K562 (cell line): ENCODE results near the gene CCDC192. TPM values are rescaled to one million over a fixed set of nuclear protein-coding genes. Genes with fewer than 3 reads are reported as not detected.

ENCODE experiments used
- HMG20B ChIP-seq: fragments of 250-450 bp; sonication (Bioruptor Pico); IDR thresholded peaks from 2 replicates; pipeline ENCODE4 v1.5.0; 2021; ENCODE audit warnings: mild to moderate bottlenecking
- HOMEZ ChIP-seq: fragments of 250-450 bp; sonication (Bioruptor Pico); IDR thresholded peaks from 2 replicates; pipeline ENCODE4 v1.4.0; 2020; ENCODE audit warnings: mild to moderate bottlenecking, moderate library complexity
- POLR2B ChIP-seq: fragments of 450-650 bp; IDR thresholded peaks from 2 replicates; pipeline ENCODE4 v1.6.1; 2018; ENCODE audit warnings: low read depth; ENCODE audit not compliant: partially characterized antibody
- RFX7 ChIP-seq: fragments of 250-450 bp; sonication (Bioruptor Pico); IDR thresholded peaks from 2 replicates; pipeline ENCODE4 v1.5.1; 2021; ENCODE audit warnings: mild to moderate bottlenecking
- SETDB1 ChIP-seq: IDR thresholded peaks from one replicate; pipeline ENCODE4 v1.6.1; 2012; ENCODE audit warnings: low read length, control low read depth, inconsistent platforms
- TOE1 ChIP-seq, 2 experiments: fragments of 450-650 bp in 1 of 2; sonication (generic) in 1 of 2; formaldehyde crosslinking in 1 of 2; IDR thresholded peaks; 2 replicates each; pipeline versions ENCODE4 v1.7.1 to v1.8.0; 2016 to 2022; ENCODE audit warnings: borderline replicate concordance in 2 of 2, mild to moderate bottlenecking in 2 of 2, antibody characterized with exemption in 1 of 2, inconsistent platforms in 1 of 2, low read depth in 1 of 2, missing genetic modification reagents in 1 of 2, moderate library complexity in 1 of 2
- ZBTB17 ChIP-seq: fragments of 450-650 bp; formaldehyde crosslinking; IDR thresholded peaks from 2 replicates; pipeline ENCODE4 v1.4.0; 2020; ENCODE audit warnings: mild to moderate bottlenecking
- ZNF280B ChIP-seq: fragments of 250-450 bp; sonication (Bioruptor Pico); IDR thresholded peaks from 2 replicates; pipeline ENCODE4 v1.5.1; 2021; ENCODE audit warnings: mild to moderate bottlenecking
- ZNF436 ChIP-seq: fragments of 250-450, 450-650 bp; sonication (Bioruptor Pico); formaldehyde crosslinking; IDR thresholded peaks from 2 replicates; pipeline ENCODE4 v1.7.0; 2020; ENCODE audit warnings: mild to moderate bottlenecking
- polyA plus RNA-seq, 8 experiments: library from polyadenylated mRNA; depleted of rRNA in 4 of 8; stranded (reverse) in 5 of 8; unstranded in 3 of 8; fragments of >200 nt; fragmentation: Nextera tagmentation in 2 of 8; fragmentation: Illumina TruSeq in 1 of 8; extraction: Ambion mirVana in 2 of 8; extraction: Trizol in 1 of 8; gene quantifications; 2 replicates each; pipeline versions ENCODE4 v1.2.1 to v1.2.3, GENCODE V29; 2011 to 2014; ENCODE audit warnings: inconsistent platforms in 1 of 8, missing spikeins in 1 of 8
- total RNA-seq, 7 experiments: library from RNA; depleted of rRNA in 6 of 7; stranded (reverse); fragments of >200 nt in 6 of 7; fragmentation: Illumina TruSeq in 2 of 7; extraction: Trizol in 2 of 7; gene quantifications; 2 replicates each; pipeline versions ENCODE4 v1.2.1 to v1.2.3, GENCODE V29; 2011 to 2021; ENCODE audit warnings: low replicate concordance in 1 of 7

CCDC192 gene
- total and polyA plus RNA-seq, 9 of the 15 experiments (the other 6 are each of a cell fraction or from before 2014, with no cell fraction given), result 0.21 to 0.66 (median 0.38) TPM; not detected in 2

GRCh38 chr5:127796211-127796610 is 93.0 kb downstream of the CCDC192 start (continued):
- TF ChIP-seq RFX7 (CRISPR knock-in tag), result no peak
- no peak for TF ChIP-seq ZBTB17 (CRISPR knock-in tag)
- no peak for TF ChIP-seq ZNF436 (CRISPR knock-in tag)
- no peak for TF ChIP-seq HMG20B (CRISPR knock-in tag)
- no peak for TF ChIP-seq POLR2B
- no peak for TF ChIP-seq SETDB1
- no peak for TF ChIP-seq HOMEZ
- no peak for TF ChIP-seq ZNF280B
- no peak for TF ChIP-seq TOE1 (IDR thresholded peaks at IDR 0.05; ENCODE audit: borderline replicate concordance)
- no peak for TF ChIP-seq TOE1 (CRISPR knock-in tag; IDR thresholded peaks at IDR 0.05; ENCODE audit: borderline replicate concordance, low read depth)
